GM18868 (cell line): ENCODE results near the gene SELL.
A peak's percentile ranks its signal among the peaks of the same experiment; 100 is the strongest.
"Not testable (repeated sequence)": the region's sequence is repeated elsewhere in the genome, so short reads cannot be mapped to it uniquely, and the experiment has no call there.

Experiments used
- ATAC-seq: cut with Tn5 transposase; IDR thresholded peaks from one replicate; pipeline ENCODE4 v1.9.1; 2021; ENCODE audit warnings: mild to moderate bottlenecking, moderate library complexity; ENCODE audit not compliant: unreplicated experiment

SELL gene

GRCh38 chr1:169707912-169708604, 3.4 kb downstream of the SELL start:
- no peak for ATAC-seq

- no peak for ATAC-seq
These were observed 6.6 kb downstream of the SELL start for GRCh38 chr1:169704797-169705196.

GRCh38 chr1:169701261-169702005, 10.0 kb downstream of the SELL start:
- ATAC-seq: no peak

- no peak for ATAC-seq
These were observed 11.7 kb downstream of the SELL start for GRCh38 chr1:169699707-169700106.

- ATAC-seq: peak; percentile 31
These were observed 12.4 kb downstream of the SELL start for GRCh38 chr1:169698976-169699375.

- ATAC-seq: peak; percentile 52
These were observed 13.7 kb downstream of the SELL start for GRCh38 chr1:169697755-169698154.

- ATAC-seq: no peak
These were observed 14.9 kb downstream of the SELL start for GRCh38 chr1:169696273-169697100.

GRCh38 chr1:169694304-169695075, 16.9 kb downstream of the SELL start:
- no peak for ATAC-seq

GRCh38 chr1:169692756-169693460, 18.5 kb downstream of the SELL start:
- ATAC-seq: peak; percentile 44

GRCh38 chr1:169690489-169690888, 20.9 kb downstream of the SELL start:
- no peak for ATAC-seq

- no peak for ATAC-seq
These were observed 22.0 kb downstream of the SELL start for GRCh38 chr1:169689395-169689794.

- ATAC-seq: not testable (repeated sequence)
These were observed 23.0 kb downstream of the SELL start for GRCh38 chr1:169688377-169688776.

GRCh38 chr1:169683661-169684060, 27.8 kb downstream of the SELL start:
- ATAC-seq: no peak

GRCh38 chr1:169683168-169683567, 28.3 kb downstream of the SELL start:
- ATAC-seq: not testable (repeated sequence)

GRCh38 chr1:169682071-169682470, 29.3 kb downstream of the SELL start:
- no peak for ATAC-seq

- peak; percentile 27 for ATAC-seq
These were observed 30.3 kb downstream of the SELL start for GRCh38 chr1:169681140-169681539.

GRCh38 chr1:169680377-169681019, 30.9 kb downstream of the SELL start:
- ATAC-seq: peak; percentile 62

GRCh38 chr1:169679692-169680091, 31.7 kb downstream of the SELL start:
- no peak for ATAC-seq

- no peak for ATAC-seq
These were observed 35.4 kb downstream of the SELL start for GRCh38 chr1:169676001-169676400.

GRCh38 chr1:169670836-169671235, 40.6 kb downstream of the SELL start:
- no peak for ATAC-seq
